Mucosa of rectum (tissue), 2 donors: Measurements from ENCODE around the gene SLC38A9.
A peak's percentile ranks its signal among the peaks of the same experiment; 100 is the strongest.
"Not testable (repeated sequence)": the region's sequence is repeated elsewhere in the genome, so short reads cannot be mapped to it uniquely, and the experiment has no call there.

Source experiments
- H3K27ac ChIP-seq, 2 donors: one replicate each; pipeline ENCODE4 v1.7.0; 2013; ENCODE audit warnings: inconsistent platforms in 2 of 2, low read depth in 2 of 2, low read length in 2 of 2
- H3K27me3 ChIP-seq, 2 donors: one replicate each; pipeline ENCODE4 v1.7.0; 2013; ENCODE audit warnings: low read length in 2 of 2; ENCODE audit not compliant: control insufficient read depth in 2 of 2, insufficient read depth in 2 of 2
- H3K36me3 ChIP-seq, 2 donors: one replicate each; pipeline ENCODE4 v1.7.0; 2013; ENCODE audit warnings: low read length in 2 of 2; ENCODE audit not compliant: control insufficient read depth in 2 of 2, insufficient read depth in 2 of 2
- H3K4me1 ChIP-seq, 2 donors: one replicate each; pipeline ENCODE4 v1.7.0; 2013; ENCODE audit warnings: low read length in 2 of 2, mild to moderate bottlenecking in 1 of 2; ENCODE audit not compliant: control insufficient read depth in 2 of 2, insufficient read depth in 2 of 2
- H3K4me3 ChIP-seq, 2 donors: one replicate each; pipeline ENCODE4 v1.7.0; 2013; ENCODE audit warnings: low read length in 2 of 2
- H3K9ac ChIP-seq, 2 donors: one replicate each; pipeline ENCODE4 v1.7.0; 2013; ENCODE audit warnings: low read length in 2 of 2, low read depth in 1 of 2, mild to moderate bottlenecking in 1 of 2
- H3K9me3 ChIP-seq, 2 donors: one replicate each; pipeline ENCODE4 v1.7.0; 2013; ENCODE audit warnings: low read length in 2 of 2; ENCODE audit not compliant: control insufficient read depth in 2 of 2
- donor health status: healthy.
- donor health status: Normal muscosa, but diverticular disease.

Gene SLC38A9

DNA sequence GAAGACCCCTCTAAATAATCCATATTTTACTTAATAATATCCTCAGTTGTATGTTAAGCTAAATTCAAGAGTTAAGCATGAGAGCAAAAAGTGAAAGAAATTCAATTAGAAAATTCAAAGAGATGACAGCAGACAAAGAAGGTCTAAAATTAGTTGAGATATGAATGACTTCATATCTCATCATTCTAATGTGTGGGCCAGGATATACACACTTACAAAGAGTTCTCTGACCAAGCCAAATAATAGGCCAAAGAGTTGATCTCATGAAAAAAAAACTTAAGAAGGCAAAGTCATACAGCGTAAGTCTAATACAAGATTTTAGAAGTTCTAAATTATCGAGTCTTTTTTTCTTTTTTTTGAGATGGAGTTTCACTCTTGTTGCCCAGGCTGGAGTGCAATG lies 89.7 kb downstream of the SLC38A9 start:
- Histone ChIP-seq H3K4me1 (peaks cover 0 to 4% of the 10 kb centered on the region in 2 donors), H3K36me3 (no peaks in the 10 kb centered on the region), H3K9ac (no peak overlapping the region), H3K9me3 (no peaks in the 10 kb centered on the region), H3K27ac (no peak overlapping the region), H3K27me3 (no peaks in the 10 kb centered on the region), H3K4me3 (no peak overlapping the region)

GRCh38 chr5:55621229-55621628 lies 90.9 kb downstream of the SLC38A9 start:
- no peaks in the 10 kb centered on the region for H3K27me3 ChIP-seq
- H3K4me3 ChIP-seq: no peak overlapping the region
- no peaks in the 10 kb centered on the region for H3K36me3 ChIP-seq
- H3K9ac ChIP-seq: no peak overlapping the region
- peak overlapping the region; percentile 58 to 62 for H3K27ac ChIP-seq
- H3K9me3 ChIP-seq: no peaks in the 10 kb centered on the region
- H3K4me1 ChIP-seq: peaks cover 0 to 4% of the 10 kb centered on the region in 2 donors

GRCh38 chr5:55620766-55621160 lies 91.4 kb downstream of the SLC38A9 start:
- H3K9ac ChIP-seq: no peak overlapping the region
- H3K4me1 ChIP-seq: peaks cover 0 to 4% of the 10 kb centered on the region in 2 donors
- H3K36me3 ChIP-seq: no peaks in the 10 kb centered on the region
- H3K4me3 ChIP-seq: peak overlapping the region in 1 of 2 donors; percentile 13
- peak overlapping the region; percentile 58 to 72 for H3K27ac ChIP-seq
- no peaks in the 10 kb centered on the region for H3K27me3 ChIP-seq
- no peaks in the 10 kb centered on the region for H3K9me3 ChIP-seq

GRCh38 chr5:55620009-55620765 lies 91.9 kb downstream of the SLC38A9 start:
- H3K27ac ChIP-seq: peak overlapping the region; percentile 58 to 72
- H3K9ac ChIP-seq: no peak overlapping the region
- H3K4me3 ChIP-seq: no peak overlapping the region
- H3K36me3 ChIP-seq: no peaks in the 10 kb centered on the region
- H3K9me3 ChIP-seq: no peaks in the 10 kb centered on the region
- no peaks in the 10 kb centered on the region for H3K27me3 ChIP-seq
- H3K4me1 ChIP-seq: peaks cover 0 to 4% of the 10 kb centered on the region in 2 donors

DNA sequence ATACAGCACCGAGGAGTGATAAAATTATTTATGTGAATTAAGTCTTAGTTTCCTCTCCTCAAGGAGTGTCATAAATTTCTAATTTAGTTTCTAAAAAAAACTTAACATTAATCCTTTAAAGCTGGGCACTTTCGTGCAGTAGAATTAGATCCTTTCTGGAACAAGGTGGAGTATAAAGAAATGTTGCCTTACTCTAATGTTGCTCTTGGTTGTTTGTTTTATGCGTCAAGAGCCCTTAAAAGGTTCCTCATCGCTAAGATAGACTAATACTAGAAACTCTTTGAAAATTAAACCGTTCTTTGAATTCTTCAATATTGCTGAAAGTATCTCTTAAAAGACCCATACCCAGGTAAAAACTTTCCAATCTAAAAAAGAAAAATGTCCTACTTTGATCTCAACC lies 93.8 kb downstream of the SLC38A9 start:
- H3K4me1 ChIP-seq: peaks cover 0 to 4% of the 10 kb centered on the region in 2 donors
- H3K9ac ChIP-seq: no peak overlapping the region
- no peaks in the 10 kb centered on the region for H3K36me3 ChIP-seq
- no peak overlapping the region for H3K4me3 ChIP-seq
- H3K9me3 ChIP-seq: no peaks in the 10 kb centered on the region
- H3K27me3 ChIP-seq: no peaks in the 10 kb centered on the region
- no peak overlapping the region for H3K27ac ChIP-seq

DNA sequence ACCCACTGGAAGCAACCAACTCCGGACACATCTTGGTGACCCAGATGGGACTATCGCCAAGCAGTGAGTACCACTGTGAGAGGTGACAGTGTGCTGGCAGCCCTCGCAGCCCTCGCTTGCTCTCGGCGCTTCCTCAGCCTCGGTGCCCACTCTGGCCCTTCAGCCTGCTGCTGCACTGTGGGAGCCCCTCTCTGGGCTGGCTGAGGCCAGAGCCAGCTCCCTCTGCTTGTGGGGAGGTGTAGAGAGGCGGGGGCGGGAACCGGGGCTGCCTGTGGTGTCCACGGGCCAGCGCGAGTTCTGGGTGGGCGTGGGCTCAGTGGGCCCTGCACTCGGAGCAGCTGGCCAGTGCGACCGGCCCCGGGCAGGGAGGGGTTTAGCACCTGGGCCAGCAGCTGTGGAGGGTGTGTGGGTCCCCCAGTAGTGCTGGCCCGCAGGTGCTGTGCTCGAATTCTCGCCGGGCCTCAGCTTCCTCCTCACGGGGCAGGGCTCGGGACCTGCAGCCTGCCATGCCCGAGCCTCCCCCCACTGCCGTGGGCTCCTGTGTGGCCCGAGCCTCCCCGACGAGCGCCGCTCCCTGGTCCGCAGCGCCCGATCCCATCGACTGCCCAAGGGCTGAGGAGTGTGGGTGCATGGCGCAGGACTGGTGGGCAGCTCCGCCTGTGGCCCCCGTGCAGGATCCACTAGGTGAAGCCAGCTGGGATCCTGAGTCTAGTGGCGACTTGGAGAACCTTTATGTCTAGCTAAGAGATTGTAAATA lies 98.8 kb downstream of the SLC38A9 start:
- no peak overlapping the region for H3K4me3 ChIP-seq
- no peak overlapping the region for H3K27ac ChIP-seq
- peaks cover 0 to 5% of the 10 kb centered on the region in 2 donors for H3K4me1 ChIP-seq
- H3K36me3 ChIP-seq: no peaks in the 10 kb centered on the region
- H3K9ac ChIP-seq: no peak overlapping the region
- no peaks in the 10 kb centered on the region for H3K27me3 ChIP-seq
- H3K9me3 ChIP-seq: no peaks in the 10 kb centered on the region

GRCh38 chr5:55610542-55610941 lies 101.6 kb downstream of the SLC38A9 start:
- H3K36me3 ChIP-seq: no peaks in the 10 kb centered on the region
- no peak overlapping the region for H3K4me3 ChIP-seq
- no peak overlapping the region for H3K9ac ChIP-seq
- no peaks in the 10 kb centered on the region for H3K27me3 ChIP-seq
- H3K9me3 ChIP-seq: no peaks in the 10 kb centered on the region
- no peak overlapping the region for H3K27ac ChIP-seq
- H3K4me1 ChIP-seq: peaks cover 0 to 5% of the 10 kb centered on the region in 2 donors

DNA sequence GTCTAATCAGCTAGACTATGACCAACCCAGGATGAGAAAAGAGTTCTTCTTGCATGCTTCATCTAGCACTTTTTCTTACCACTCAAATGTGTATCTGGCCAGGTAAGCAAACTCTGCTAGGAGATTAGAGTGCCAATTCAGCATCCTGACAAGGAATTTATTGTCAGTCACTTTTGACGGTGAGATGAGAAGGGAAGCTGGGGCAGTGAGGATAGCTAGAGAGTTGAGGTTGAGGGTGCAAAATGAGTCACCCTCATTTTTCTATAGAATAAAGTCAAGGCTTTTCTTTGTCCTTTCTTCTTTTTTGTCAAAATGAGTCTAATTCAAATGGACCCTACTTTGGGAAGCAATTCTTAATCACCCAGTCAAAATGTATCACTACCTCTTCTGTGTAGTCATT lies 102.7 kb downstream of the SLC38A9 start:
- Histone ChIP-seq H3K4me1 (peaks cover 0 to 5% of the 10 kb centered on the region in 2 donors), H3K9ac (no peak overlapping the region), H3K9me3 (no peaks in the 10 kb centered on the region), H3K27me3 (no peaks in the 10 kb centered on the region), H3K36me3 (no peaks in the 10 kb centered on the region), H3K27ac (no peak overlapping the region), H3K4me3 (no peak overlapping the region)

DNA sequence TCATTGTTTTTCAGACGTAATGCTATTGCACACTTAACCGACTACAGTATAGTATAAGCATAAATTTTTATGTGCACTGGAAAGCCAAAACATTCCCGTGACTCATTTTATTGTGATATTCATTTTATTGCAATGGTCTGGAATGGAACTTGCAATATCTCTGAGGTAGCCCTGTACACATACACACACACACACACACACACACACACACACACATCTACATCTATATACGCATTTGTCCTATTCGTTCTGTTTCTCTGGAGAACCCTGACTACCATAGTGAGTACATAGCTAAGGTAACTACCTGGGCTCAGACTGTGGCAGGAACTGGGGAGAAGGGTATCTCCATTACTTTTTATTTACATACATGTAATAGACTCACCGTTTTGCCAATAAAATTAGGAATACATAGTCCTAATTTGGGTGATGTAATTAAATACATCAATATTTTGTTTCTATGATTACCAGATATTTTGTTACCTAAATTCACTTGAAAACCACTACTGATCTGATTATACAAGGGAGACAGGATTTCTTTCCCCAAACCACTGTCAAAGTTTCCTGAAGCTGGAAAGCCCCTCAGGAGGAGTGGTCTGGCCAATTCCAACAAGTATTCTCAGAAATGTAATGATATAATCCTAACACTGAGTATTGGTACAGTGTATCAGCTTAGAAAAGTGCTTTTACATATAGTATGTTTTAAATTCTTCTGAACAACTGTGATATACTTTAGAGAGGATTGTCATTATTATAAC lies 103.4 kb downstream of the SLC38A9 start:
- no peaks in the 10 kb centered on the region for H3K36me3 ChIP-seq
- no peaks in the 10 kb centered on the region for H3K27me3 ChIP-seq
- no peak overlapping the region for H3K9ac ChIP-seq
- peaks cover 0 to 5% of the 10 kb centered on the region in 2 donors for H3K4me1 ChIP-seq
- H3K9me3 ChIP-seq: no peaks in the 10 kb centered on the region
- H3K27ac ChIP-seq: no peak overlapping the region
- no peak overlapping the region for H3K4me3 ChIP-seq

GRCh38 chr5:55607309-55607708 lies 104.8 kb downstream of the SLC38A9 start:
- not testable (repeated sequence) for H3K4me3 ChIP-seq, H3K9me3 ChIP-seq, H3K27me3 ChIP-seq, H3K4me1 ChIP-seq, H3K27ac ChIP-seq, H3K9ac ChIP-seq, H3K36me3 ChIP-seq
